ENCODE results near the gene ADGRA1.

The ADGRA1 gene

DNA sequence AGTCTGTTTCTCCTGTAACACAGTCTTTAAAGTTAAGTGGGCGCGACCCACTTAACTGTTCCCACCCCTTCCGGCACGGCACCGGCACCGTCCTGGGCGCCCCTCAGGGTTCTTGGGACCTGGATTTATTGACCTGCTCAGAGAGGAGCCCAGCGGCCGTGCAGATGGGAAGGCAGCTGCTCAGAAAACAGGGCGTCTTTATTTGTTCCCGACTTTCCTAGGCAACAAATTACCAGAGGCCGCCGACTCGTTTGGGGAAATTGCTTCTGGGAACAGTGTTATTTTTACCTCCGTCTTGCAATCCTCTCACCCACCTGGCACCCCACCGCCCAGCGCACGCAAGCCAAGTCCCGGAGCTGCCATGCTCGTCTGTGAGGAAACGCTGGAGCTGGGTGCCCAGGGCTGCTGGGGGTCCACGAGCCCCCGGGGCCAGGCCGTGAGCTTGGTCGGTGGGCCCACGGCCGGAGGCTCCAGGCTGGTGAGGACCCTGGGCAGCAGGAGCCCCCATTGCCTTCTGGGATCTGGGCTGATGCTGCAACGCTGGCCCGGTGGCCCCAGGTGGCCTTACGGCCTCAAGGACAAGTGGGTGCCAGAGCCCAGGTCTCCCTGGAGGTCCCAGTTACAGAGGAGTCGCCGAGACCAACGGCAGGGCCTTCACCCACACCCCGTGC, 14.9 kb upstream of the ADGRA1 start:
- Histone ChIP-seq H3K4me3 (no peak overlapping the region), H3K27ac (no peak overlapping the region)

DNA sequence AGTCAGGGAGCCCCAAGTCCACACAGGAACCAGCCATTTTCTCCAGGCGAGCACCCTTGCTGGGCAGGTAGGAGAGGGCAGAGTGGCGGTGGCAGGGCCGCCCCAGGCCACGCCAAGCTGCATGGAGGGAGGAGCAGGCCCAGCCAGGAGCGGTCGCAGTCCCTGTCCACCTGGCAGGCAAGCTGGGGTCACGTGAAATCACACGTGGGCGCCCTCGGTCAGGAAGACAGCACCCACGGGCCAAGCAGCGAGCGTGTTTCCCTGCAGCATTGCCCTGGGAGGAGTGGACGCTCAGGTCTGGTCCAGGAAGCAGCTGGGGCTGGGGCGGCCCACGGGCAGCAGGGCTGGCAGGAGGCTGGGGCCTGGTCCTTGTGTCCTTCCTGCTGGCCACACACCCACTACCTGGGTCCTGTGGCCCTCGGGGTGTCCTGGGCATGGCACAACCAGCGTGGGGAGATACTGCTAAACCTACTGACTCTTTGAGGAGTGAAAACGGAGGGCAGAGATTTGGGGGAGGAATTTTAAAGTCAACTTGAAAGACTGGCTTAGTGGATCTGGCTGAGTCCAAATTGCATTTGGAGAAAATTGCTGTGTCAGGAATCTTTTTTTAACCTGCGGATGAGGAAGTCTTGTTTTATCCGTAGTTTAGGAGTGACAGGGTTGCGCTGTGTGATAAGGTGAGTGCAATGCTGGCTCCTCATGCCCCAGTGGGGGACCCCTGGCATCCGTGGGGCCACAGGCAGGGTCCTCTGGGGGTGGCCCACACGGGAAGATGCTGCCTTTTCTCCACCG, 12.2 kb upstream of the ADGRA1 start:
- H3K4me3 ChIP-seq = no peak overlapping the region
- H3K27ac ChIP-seq = no peak overlapping the region

DNA sequence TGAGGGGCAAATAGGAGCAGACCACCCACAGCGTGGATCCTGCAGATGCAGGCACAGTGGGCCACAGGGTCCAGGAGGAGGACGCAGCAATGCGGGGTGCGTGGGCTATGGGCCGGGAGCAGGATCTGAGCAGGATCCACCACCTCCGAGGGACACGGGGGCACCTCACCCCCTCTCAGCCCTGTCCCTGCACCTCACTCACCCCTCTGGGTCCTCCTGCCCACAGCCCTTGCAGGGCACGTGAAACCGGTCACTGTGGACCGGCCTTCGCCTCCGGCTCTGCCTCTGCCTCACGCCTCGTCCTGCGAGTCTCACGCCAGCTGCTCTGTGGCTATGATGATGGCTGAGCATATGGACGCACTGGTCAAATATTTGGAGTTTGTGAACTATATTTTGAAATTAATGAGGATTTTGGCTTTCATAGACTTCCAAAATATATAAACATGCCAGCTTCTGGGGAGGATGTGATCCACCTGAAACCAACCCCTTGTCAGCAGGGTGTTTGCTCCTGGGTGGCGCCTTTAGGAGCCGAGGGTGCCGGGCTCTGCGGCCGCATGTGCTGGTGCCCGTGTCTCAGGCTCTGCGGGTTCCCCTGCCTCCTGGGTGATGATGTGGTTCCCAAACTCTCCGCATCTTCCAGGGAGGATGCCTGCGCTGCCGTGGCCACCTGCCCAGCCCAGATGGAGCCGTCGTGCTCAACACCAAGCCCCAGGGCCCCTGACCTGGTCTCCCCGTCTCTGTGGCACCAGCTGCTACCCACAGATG, 11.3 kb upstream of the ADGRA1 start:
- no peak overlapping the region for H3K27ac ChIP-seq

DNA sequence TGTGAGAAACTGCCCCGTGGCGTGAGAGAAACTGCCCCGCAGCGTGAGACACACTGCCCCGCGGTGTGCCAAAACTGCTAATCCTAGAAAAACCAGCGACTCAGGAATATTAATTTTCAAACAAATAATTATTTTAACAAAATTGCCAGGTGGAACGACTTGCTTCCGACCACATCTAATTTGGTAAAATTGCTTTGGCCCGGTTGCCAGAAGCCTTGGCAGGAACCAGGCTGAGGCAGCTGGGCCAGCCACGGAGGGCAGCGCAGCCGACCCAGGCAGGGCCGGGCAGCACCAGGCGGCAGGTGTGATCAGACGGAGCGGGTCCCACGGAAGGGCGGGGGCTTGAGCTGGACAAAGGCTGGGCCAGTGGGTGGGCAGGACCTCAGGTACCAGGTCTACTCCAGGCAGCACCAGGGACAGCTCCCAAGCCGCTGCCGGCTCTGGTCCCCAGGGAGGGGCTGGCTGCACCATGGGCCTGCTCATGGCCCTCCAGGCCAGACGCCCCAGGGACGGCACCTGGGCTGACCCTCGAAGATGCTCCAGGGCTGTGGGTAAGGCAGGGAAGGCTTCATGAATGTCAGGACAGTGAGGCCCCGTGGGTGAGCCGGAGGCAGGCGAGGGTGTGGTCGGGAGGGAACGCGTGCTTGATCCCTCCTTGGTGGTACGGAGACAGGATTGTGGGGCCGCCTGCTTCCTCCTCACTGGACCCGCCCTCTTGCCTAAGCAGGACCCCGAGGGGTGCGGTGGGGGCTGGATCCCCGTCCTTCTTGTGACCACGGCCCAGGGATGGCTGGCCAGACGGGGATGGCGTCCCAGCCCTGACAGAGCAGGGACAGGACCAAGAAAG, 7.7 kb upstream of the ADGRA1 start:
- Histone ChIP-seq H3K4me3 (no peak overlapping the region), H3K27ac (no peak overlapping the region)

More for the DNA sequence above, 11.3 kb upstream of the ADGRA1 start:
- no peak overlapping the region for H3K4me3 ChIP-seq

- Histone ChIP-seq H3K27ac (no peak overlapping the region), H3K4me3 (no peak overlapping the region)
Measured at GRCh38 chr10:133080683-133081040, 7.1 kb upstream of the ADGRA1 start.

GRCh38 chr10:133081636-133082035, 6.1 kb upstream of the ADGRA1 start:
- H3K27ac ChIP-seq = no peak overlapping the region
- no peak overlapping the region for H3K4me3 ChIP-seq

DNA sequence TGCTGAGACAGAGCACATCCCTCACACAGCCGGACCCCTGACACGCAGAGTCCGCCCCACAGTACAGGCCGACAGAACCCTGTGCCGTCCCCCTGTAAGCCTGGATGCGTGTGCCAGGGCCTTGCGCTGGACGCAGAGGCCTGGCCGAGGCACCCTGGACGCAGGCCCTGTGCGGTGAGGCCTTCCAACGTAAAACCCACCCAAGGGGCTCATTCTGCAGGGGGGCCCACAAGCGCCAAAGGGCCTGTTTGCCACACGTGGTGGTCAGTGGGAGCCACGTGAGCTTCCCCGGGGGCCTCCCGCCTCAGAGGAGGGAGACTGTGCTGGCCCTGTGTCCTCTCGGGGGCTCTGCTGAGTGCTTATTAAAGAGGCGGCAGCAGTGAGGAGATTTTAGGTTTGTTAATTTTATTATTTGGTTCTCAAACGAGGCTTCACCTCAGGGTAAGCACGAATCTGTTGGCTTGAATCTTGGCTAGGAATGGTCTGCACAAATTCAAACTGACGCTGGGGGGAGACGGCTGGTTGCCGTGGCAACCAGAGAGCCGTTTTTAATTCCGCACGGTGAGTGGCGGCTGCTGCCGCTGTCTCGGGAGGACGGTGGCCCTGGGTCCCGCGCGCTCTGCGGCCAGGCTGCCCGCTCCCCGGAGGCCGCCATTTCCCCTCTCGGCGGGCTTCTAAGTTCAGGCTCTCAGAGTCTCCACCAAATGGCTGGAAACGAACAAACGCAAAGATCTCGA, 4.9 kb upstream of the ADGRA1 start:
- no peak overlapping the region for H3K27ac ChIP-seq
- H3K4me3 ChIP-seq = no peak overlapping the region

DNA sequence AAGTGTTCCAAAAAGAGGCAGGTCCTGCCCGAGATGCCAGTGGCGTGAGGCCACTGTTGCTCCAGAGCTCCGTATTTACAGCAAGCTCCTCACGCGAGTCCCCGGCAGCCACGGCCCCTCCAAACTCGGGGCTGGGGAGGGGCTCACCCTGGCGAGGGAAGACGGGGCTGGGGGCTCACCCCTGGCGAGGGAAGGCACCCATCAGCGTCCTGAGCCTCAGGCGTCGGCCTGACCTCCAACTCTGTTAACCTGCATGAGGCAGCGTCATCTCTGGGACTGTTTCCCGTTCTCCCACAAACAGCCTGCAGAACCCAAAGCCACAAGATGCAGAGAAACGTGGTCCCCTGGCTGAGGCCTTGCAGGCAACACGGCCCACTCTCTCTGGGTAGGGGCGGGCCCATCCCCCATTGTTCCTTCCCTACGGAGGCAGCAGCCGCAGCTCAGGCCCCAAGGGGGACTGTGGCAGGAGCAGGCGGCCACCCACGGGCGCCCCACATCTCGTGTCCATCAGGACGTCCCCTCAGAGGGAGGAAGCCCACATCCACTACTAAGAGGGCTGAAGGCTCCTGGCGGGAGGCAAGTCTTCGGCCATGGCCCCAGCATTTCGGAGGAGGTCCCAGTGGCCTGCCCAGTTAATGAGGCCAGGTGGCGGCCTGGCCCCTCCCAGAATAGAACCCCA, 4.2 kb upstream of the ADGRA1 start:
- no peak overlapping the region for H3K4me3 ChIP-seq
- H3K27ac ChIP-seq = no peak overlapping the region

DNA sequence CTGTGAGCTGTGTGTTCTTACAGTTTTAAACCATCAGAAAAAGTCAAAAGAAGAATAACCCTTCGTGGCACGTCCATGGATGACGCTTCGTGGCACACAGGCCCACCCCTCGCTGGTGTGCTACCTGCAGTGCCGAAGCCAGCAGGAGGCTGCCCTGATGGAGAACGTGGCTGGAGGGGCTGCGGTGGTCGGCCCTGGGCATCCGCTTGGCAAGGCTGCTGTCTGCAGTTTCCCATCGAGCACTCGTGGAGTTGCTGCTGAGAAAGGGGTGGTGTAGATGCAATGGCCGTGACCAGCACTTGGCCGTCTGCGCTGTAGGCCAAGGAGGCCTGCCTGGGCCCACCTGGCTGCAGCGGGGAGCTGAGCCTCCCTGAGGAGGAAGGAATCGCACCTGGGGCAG, 3.2 kb upstream of the ADGRA1 start:
- H3K27ac ChIP-seq = no peak overlapping the region
- no peak overlapping the region for H3K4me3 ChIP-seq

DNA sequence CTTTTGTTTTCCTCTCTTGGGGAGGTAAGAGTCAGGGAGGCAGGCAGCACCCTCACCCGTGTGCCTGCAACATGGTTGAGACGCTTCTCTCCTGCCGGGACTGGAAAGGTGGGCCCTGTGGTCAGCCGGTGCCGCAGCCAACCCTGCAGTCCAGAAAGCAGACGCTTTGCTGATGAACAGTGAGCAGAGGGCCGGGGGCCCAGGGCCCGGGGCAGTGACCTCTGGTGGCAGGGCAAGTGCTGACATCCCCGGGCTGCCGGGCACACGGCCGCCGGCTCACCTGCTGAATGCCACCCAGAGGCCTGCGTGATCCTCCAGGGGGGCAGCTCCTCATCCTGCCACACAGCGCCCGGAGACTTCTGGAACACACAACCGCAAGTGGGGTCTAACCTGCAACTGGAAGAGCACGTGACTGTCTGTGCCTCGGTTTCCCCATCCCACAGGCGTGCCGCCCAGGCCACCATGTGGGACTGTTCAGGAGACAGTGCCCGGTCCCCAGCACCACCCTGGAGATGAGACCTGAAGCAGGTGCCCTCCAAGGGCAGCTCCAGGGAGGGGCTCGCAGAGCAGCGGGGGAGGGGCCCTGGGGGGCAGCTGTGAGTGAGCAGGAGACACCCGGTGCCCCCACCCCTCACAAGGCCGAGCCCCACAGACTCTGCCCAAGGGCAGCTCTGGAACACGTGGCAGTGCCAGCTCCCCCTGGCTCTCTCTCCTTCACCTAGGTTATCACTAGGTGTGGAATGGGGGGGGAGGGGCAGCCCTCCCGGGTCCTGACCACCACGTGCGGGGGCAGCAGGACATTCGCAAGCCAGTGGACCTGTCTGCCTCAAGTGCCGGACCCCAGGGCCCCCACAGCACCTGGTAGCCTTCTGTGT, 2.2 kb upstream of the ADGRA1 start:
- H3K4me3 ChIP-seq = no peak overlapping the region
- no peak overlapping the region for H3K27ac ChIP-seq

- Histone ChIP-seq H3K4me3 (no peak overlapping the region), H3K27ac (peak overlapping the region in 1 of 21 experiments; percentile 13)
Measured at GRCh38 chr10:133086247-133086646, 1.5 kb upstream of the ADGRA1 start.

GRCh38 chr10:133087045-133087678, 562 bp upstream of the ADGRA1 start:
- no peak overlapping the region for H3K27ac ChIP-seq

DNA sequence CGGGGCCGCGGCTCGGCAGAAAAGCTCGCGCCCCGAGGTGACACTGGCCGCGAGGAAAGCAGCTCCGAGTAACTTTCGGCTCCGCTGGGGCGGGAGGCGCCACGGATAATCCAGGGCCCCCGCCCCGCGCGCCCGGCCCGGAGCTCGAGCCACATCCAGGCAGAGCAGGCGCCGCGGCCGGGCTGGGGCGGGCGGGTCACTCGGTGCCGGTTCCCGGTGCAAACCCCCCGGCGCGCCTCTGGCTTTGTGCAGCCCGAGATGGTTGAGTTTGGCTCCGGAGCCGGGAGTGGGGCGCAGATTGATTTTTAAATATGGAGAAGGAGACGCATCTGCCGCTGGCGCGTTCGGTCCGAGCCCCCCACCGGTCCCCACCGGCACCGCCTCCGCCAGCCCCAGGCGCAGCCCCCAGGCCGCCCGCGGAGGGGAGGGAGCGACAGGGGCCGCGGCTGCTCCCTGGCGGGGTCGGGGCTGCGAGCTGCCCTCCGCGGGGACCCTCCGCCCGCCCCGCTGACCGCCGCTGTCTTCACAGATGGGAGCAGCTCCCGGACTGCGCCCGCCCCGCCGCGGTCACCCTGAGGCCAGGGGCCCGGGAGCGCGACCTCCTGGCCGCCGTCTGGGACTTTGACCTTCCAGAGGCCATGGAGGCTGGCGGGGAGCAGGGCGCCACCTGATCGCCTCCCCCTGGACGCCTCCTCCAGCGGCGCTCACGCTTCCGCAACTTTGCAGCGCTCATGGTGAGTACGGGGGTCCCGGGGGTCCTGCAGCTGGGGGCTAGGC, 643 bp downstream of the ADGRA1 start:
- Histone ChIP-seq H3K27ac (no peak overlapping the region), H3K4me3 (no peak overlapping the region)

More at GRCh38 chr10:133087045-133087678, 562 bp upstream of the ADGRA1 start:
- no peak overlapping the region for H3K4me3 ChIP-seq

DNA sequence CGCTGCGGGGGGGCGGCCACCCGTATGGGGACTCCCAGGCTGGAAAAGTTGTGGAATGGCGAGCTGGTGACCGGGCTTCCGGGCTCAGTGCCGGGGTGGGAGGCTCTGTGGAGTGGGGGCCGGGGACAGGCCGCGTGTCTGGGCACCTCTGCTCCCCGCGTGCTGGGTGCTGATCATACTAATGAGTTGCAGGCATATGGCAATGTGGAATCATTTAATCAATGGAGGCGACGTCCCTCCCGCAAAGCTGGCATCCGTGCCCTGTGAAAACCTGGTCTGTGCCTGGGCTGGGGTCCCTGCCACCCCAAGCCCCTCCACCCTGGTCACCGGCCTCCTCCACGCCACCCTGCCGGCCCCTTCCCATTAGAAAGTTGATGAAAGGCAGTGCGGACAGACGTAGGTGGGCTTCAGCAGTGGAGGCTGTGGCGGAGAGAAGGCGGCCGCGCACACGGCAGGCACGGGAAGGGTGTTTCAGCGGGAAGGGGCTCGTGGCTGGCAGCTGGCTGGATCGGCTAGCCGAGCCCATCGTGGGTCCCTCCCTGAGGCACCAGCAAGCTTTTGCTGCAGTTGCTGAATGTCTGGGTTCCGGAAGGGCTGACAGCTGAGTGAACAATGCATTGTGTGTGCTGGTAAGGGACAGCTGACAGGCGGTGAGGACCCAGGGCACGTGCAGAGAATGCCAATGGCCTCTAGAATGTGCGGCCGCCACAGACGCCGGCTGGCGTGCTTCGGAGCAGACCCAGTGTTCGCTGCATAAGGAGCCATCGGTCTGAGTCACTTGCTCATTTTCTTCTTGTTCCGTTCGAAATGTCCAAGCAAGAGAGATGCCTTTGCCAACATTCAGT, 1.5 kb downstream of the ADGRA1 start:
- no peak overlapping the region for H3K27ac ChIP-seq
- no peak overlapping the region for H3K4me3 ChIP-seq

DNA sequence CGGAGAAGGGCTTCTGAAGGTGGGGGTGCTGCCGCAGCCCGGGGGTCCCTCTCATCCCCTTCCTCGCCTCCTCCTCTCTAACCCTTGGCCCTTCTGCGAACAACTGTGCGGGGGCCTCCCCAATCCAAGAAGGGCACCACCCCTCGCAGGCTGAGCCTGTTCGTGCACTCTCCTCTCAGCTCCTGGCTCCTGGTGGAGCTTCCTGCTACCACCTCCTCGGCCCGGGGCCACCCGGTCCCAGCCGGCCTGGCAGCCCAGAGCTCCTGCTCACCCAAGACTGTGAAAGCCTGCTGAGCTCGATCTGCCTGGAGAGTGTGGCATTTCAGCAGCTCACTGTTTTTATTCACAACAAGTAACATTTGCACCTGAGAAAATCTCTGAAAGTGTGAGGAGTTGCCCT, 2.4 kb downstream of the ADGRA1 start:
- no peak overlapping the region for H3K27ac ChIP-seq
- H3K4me3 ChIP-seq = no peak overlapping the region

- Histone ChIP-seq H3K4me3 (no peak overlapping the region), H3K27ac (no peak overlapping the region)
Measured at GRCh38 chr10:133090654-133091053, 2.9 kb downstream of the ADGRA1 start.

Data from skin epidermis (tissue), 12 donors.